ENCODE measurements around the gene GPRC5D. TPM values are rescaled to one million over a fixed set of nuclear protein-coding genes. Genes with fewer than 3 reads are reported as not detected.

Gene GPRC5D
- total and polyA plus RNA-seq, 9 of the 15 experiments (the other 6 are each of a cell fraction or from before 2014, with no cell fraction given): 1.0 to 1.1 TPM; not detected in 7

DNA sequence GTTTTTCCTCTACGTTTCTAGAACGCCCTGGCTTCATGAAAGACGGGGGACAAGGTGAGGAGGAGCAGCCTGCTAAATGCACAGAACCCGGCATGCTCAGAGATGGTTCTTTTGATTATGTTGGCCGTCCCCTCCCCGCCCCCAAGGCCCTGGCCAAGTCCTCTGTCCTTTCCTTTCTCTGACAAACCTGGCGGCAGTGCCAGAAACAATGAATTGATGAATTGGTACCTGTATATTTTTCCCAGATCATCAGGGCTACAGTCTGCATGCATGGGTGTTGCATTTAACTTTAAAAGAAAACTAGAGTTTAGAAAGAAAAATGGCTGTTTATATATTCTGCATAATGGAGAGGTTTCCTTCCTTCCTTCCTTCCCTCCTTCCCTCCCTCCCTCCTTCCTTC lies 29.0 kb downstream of the GPRC5D start (continued):
- TF ChIP-seq, protein P1, sequence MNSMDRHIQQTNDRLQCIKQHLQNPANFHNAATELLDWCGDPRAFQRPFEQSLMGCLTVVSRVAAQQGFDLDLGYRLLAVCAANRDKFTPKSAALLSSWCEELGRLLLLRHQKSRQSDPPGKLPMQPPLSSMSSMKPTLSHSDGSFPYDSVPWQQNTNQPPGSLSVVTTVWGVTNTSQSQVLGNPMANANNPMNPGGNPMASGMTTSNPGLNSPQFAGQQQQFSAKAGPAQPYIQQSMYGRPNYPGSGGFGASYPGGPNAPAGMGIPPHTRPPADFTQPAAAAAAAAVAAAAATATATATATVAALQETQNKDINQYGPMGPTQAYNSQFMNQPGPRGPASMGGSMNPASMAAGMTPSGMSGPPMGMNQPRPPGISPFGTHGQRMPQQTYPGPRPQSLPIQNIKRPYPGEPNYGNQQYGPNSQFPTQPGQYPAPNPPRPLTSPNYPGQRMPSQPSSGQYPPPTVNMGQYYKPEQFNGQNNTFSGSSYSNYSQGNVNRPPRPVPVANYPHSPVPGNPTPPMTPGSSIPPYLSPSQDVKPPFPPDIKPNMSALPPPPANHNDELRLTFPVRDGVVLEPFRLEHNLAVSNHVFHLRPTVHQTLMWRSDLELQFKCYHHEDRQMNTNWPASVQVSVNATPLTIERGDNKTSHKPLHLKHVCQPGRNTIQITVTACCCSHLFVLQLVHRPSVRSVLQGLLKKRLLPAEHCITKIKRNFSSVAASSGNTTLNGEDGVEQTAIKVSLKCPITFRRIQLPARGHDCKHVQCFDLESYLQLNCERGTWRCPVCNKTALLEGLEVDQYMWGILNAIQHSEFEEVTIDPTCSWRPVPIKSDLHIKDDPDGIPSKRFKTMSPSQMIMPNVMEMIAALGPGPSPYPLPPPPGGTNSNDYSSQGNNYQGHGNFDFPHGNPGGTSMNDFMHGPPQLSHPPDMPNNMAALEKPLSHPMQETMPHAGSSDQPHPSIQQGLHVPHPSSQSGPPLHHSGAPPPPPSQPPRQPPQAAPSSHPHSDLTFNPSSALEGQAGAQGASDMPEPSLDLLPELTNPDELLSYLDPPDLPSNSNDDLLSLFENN (IDR thresholded peaks at IDR 0.05; ENCODE audit: low read depth in 2 of 2, low read length in 2 of 2): no peak
- no peak for TF ChIP-seq ZNF76 (CRISPR knock-in tag; IDR thresholded peaks at IDR 0.05; ENCODE audit: borderline replicate concordance)

DNA sequence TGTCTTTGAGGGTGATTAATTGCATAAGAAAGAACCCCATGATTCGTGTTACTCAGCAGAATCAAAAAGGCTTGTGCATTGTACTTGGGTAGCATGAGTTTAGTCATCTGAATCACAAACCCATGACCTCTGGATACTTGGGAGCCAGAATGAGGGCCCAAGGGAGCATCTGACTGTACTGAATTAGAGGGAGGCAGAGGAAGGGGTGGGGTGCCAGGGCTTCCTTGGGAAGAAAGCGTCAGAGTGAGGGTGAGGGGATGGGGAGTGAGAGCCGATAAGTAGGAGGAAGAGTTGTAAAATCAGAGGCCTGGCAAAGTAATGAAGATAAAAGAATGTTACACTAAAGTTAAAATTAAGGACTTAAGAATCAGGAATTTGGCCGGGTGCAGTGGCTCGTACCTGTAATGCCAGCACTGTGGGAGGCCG lies 29.8 kb downstream of the GPRC5D start:
- H4K20me1 ChIP-seq (replicated peaks; ENCODE audit: control insufficient read depth, insufficient read depth, low read length): no peaks in the 10 kb centered on the region
- H3K36me3 ChIP-seq (ENCODE audit: control insufficient read depth, insufficient read depth, low read length): no peaks in the 10 kb centered on the region
- ChIA-PET POLR2A (no interaction called here), CTCF (ENCODE audit: low intra/inter-chr PET ratio) (interaction anchor here (0.6 kb wide), 1 partner anchor 1433 kb away, joined by 3 read pairs; no protein-coding TSS in a partner anchor)
- ATAC-seq (no peak), DNase-seq (ENCODE audit: extremely low read depth in 1 of 4, low spot score in 3 of 4) (no peak), FAIRE-seq (no peak)
- in situ Hi-C loops (cut with MboI): no loop called here
- no peaks in the 10 kb centered on the region for H3K9me1 ChIP-seq (ENCODE audit: control insufficient read depth, insufficient read depth, low read length)
- no peak overlapping the region for H3K4me2 ChIP-seq (ENCODE audit: insufficient read depth, low read length)
- no peak overlapping the region for H3K4me3 ChIP-seq
- H3K9me3 ChIP-seq (replicated peaks; ENCODE audit: control insufficient read depth, insufficient read depth, low read depth, low read length): no peaks in the 10 kb centered on the region; the same call in 1 of the 2 replicates
- WGBS (ENCODE audit: insufficient coverage, low coverage, missing lambda C conversion rate): 40% methylated on average over 4 of the region's 6 CpGs
- H3K79me2 ChIP-seq (ENCODE audit: control insufficient read depth, insufficient read depth, low read length): no peaks in the 10 kb centered on the region
- no peak overlapping the region for H3K9ac ChIP-seq (ENCODE audit: insufficient read depth in 1 of 2, low read depth in 2 of 2, low read length in 2 of 2)
- H3K27ac ChIP-seq (ENCODE audit: extremely low read depth, low read depth, low read length): no peak overlapping the region
- H2AFZ ChIP-seq (ENCODE audit: low read depth, low read length): no peak overlapping the region
- intact Hi-C loops (cut with micrococcal nuclease): no loop called here
- no TSS peak for BruUV-seq (replicated peaks)
- H3K4me1 ChIP-seq (replicated peaks in 1 of 2; ENCODE audit: control insufficient read depth in 2 of 2, insufficient read depth in 2 of 2, low read length in 2 of 2): peaks cover 0 to 6% of the 10 kb centered on the region in 2 experiments; a peak in 3 of 5 replicates
- H3K27me3 ChIP-seq (ENCODE audit: control insufficient read depth in 2 of 2, insufficient read depth in 2 of 2, low read length in 2 of 2): peaks cover 0 to 6% of the 10 kb centered on the region in 2 experiments; a peak in 1 of 5 replicates
- TF ChIP-seq KDM1A (IDR thresholded peaks at IDR 0.05): no peak
- TF ChIP-seq GABPA (tag; conservative IDR thresholded peaks at IDR 0.05; ENCODE audit: low read depth): no peak
- TF ChIP-seq ETV1 (tag; conservative IDR thresholded peaks at IDR 0.05; ENCODE audit: low read depth): no peak
- TF ChIP-seq SMARCA5 (IDR thresholded peaks at IDR 0.05): no peak
- TF ChIP-seq, protein P2, sequence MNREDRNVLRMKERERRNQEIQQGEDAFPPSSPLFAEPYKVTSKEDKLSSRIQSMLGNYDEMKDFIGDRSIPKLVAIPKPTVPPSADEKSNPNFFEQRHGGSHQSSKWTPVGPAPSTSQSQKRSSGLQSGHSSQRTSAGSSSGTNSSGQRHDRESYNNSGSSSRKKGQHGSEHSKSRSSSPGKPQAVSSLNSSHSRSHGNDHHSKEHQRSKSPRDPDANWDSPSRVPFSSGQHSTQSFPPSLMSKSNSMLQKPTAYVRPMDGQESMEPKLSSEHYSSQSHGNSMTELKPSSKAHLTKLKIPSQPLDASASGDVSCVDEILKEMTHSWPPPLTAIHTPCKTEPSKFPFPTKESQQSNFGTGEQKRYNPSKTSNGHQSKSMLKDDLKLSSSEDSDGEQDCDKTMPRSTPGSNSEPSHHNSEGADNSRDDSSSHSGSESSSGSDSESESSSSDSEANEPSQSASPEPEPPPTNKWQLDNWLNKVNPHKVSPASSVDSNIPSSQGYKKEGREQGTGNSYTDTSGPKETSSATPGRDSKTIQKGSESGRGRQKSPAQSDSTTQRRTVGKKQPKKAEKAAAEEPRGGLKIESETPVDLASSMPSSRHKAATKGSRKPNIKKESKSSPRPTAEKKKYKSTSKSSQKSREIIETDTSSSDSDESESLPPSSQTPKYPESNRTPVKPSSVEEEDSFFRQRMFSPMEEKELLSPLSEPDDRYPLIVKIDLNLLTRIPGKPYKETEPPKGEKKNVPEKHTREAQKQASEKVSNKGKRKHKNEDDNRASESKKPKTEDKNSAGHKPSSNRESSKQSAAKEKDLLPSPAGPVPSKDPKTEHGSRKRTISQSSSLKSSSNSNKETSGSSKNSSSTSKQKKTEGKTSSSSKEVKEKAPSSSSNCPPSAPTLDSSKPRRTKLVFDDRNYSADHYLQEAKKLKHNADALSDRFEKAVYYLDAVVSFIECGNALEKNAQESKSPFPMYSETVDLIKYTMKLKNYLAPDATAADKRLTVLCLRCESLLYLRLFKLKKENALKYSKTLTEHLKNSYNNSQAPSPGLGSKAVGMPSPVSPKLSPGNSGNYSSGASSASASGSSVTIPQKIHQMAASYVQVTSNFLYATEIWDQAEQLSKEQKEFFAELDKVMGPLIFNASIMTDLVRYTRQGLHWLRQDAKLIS (CRISPR knock-in tag; IDR thresholded peaks at IDR 0.05): no peak
- no peak for TF ChIP-seq HIVEP1 (CRISPR knock-in tag; IDR thresholded peaks at IDR 0.05)
- no peak for TF ChIP-seq NR2C2 (CRISPR knock-in tag; IDR thresholded peaks at IDR 0.05)
- TF ChIP-seq NR2C2 (tag; IDR thresholded peaks at IDR 0.05): no peak
- TF ChIP-seq, protein P3, sequence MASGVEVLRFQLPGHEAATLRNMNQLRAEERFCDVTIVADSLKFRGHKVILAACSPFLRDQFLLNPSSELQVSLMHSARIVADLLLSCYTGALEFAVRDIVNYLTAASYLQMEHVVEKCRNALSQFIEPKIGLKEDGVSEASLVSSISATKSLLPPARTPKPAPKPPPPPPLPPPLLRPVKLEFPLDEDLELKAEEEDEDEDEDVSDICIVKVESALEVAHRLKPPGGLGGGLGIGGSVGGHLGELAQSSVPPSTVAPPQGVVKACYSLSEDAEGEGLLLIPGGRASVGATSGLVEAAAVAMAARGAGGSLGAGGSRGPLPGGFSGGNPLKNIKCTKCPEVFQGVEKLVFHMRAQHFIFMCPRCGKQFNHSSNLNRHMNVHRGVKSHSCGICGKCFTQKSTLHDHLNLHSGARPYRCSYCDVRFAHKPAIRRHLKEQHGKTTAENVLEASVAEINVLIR (CRISPR knock-in tag; IDR thresholded peaks at IDR 0.05): no peak
- no peak for TF ChIP-seq PCBP2 (IDR thresholded peaks at IDR 0.05; ENCODE audit: low read depth, low read length, poor library complexity, severe bottlenecking)
- TF ChIP-seq MAFK (IDR thresholded peaks at IDR 0.05; ENCODE audit: low read length): no peak
- TF ChIP-seq MCM7 (IDR thresholded peaks at IDR 0.05): no peak
